Calu3 (cell line): ENCODE data around the gene SPIC. TPM values are rescaled to one million over a fixed set of nuclear protein-coding genes. Genes with fewer than 3 reads are reported as not detected.

Source experiments
- BruUV-seq: library from RNA; stranded (reverse); fragments of 400-500 nt; replicated peaks from 2 replicates; lab custom pipeline; 2021; lab: Mats Ljungman, UMichigan
- CTCF ChIA-PET: fragments of 300-600 bp; sonication (Branson Sonifier 250); formaldehyde crosslinking; loops from one replicate; lab custom pipeline; 2022; ENCODE audit warnings: antibody characterized with exemption; lab: Charles Lee
- DNase-seq: peaks from one replicate; pipeline ENCODE4 v3.0.0; 2022
- H3K27ac Mint-ChIP-seq: one replicate; pipeline ENCODE4 v1.8.0; 2022; ENCODE audit warnings: mixed read lengths; ENCODE audit not compliant: unreplicated experiment
- H3K27me3 Mint-ChIP-seq: one replicate; pipeline ENCODE4 v1.8.0; 2022; ENCODE audit warnings: mixed read lengths; ENCODE audit not compliant: unreplicated experiment
- H3K36me3 Mint-ChIP-seq: one replicate; pipeline ENCODE4 v1.8.0; 2022; ENCODE audit warnings: mild to moderate bottlenecking, moderate library complexity, mixed read lengths; ENCODE audit not compliant: insufficient read depth, unreplicated experiment
- H3K4me1 Mint-ChIP-seq: one replicate; pipeline ENCODE4 v1.8.0; 2022; ENCODE audit warnings: mild to moderate bottlenecking, low read depth, mixed read lengths; ENCODE audit not compliant: unreplicated experiment
- H3K4me3 Mint-ChIP-seq: one replicate; pipeline ENCODE4 v1.8.0; 2022; ENCODE audit warnings: mild to moderate bottlenecking, low read depth, moderate library complexity, mixed read lengths; ENCODE audit not compliant: unreplicated experiment
- H3K9me3 Mint-ChIP-seq: one replicate; pipeline ENCODE4 v1.8.0; 2022; ENCODE audit warnings: low read depth, mixed read lengths; ENCODE audit not compliant: unreplicated experiment
- intact Hi-C: fragments of 100-400 bp; cut with micrococcal nuclease; formaldehyde crosslinking; loops from one replicate; pipeline ENCODE4 v1.10.0; 2022; ENCODE audit not compliant: unreplicated experiment
- total RNA-seq: library from RNA; stranded (reverse); gene quantifications from 2 replicates; pipeline ENCODE4 v1.2.3, GENCODE V29; 2022
- TF ChIP-seq, protein P1 (sequence below): fragments of 200-600 bp; IDR thresholded peaks from one replicate; pipeline ENCODE4 v1.8.0; 2022; ENCODE audit warnings: antibody characterized with exemption; ENCODE audit not compliant: unreplicated experiment

SPIC gene
- total RNA-seq, 1 experiment from 2014 or later = not detected

DNA sequence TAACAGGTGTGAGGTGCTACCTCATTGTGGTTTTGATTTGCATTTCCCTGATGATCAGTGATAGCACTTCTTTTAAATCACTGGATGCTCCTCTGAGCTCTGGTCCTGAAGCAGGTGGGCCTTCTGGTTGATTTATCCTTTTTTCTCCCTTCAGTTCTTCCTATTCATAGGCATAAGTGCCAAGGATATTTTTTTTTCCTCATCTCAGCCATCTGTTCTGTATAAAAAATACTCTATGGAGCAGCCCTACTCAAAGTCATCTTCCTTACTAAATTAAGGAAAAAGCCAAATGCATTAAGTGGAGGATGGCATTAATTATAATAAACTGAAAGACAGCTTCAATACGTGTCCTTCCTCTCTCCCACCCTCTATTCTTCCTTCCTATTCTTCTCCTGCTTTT, 18.4 kb downstream of the SPIC start:
- no peaks in the 10 kb centered on the region for H3K36me3 Mint-ChIP-seq
- TF ChIP-seq, protein P1, sequence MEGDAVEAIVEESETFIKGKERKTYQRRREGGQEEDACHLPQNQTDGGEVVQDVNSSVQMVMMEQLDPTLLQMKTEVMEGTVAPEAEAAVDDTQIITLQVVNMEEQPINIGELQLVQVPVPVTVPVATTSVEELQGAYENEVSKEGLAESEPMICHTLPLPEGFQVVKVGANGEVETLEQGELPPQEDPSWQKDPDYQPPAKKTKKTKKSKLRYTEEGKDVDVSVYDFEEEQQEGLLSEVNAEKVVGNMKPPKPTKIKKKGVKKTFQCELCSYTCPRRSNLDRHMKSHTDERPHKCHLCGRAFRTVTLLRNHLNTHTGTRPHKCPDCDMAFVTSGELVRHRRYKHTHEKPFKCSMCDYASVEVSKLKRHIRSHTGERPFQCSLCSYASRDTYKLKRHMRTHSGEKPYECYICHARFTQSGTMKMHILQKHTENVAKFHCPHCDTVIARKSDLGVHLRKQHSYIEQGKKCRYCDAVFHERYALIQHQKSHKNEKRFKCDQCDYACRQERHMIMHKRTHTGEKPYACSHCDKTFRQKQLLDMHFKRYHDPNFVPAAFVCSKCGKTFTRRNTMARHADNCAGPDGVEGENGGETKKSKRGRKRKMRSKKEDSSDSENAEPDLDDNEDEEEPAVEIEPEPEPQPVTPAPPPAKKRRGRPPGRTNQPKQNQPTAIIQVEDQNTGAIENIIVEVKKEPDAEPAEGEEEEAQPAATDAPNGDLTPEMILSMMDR = no peak
- BruUV-seq = no TSS peak
- no peaks in the 10 kb centered on the region for H3K9me3 Mint-ChIP-seq
- H3K27ac Mint-ChIP-seq = no peak overlapping the region
- H3K27me3 Mint-ChIP-seq = peaks cover 40% of the 10 kb centered on the region
- no peaks in the 10 kb centered on the region for H3K4me1 Mint-ChIP-seq
- DNase-seq = no peak
- intact Hi-C loops = loop anchor here (5.0 kb wide), 1 partner anchor 334 kb away; no protein-coding TSS in a partner anchor
- CTCF ChIA-PET = no interaction called here
- H3K4me3 Mint-ChIP-seq = no peak overlapping the region

DNA sequence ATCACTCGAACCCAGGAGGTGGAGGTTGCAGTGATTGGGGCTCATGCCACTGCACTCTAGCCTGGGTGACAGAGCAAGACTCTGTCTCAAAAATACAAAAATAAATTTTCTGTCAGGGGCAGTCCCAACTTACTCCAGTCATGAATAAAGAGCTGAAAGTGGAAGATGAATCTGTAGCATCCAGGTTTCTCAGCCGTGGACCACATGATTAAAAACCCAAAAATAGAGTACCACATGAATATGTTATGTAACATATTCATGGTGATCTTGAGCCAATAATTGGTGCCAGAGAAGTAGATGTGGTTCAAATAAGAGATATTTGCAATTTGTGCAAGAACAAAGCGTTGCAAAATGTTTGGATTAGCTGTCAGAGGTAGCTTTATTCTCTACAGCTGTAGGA, 23.1 kb downstream of the SPIC start:
- H3K4me1 Mint-ChIP-seq = peaks cover 10% of the 10 kb centered on the region
- no peaks in the 10 kb centered on the region for H3K36me3 Mint-ChIP-seq
- CTCF ChIA-PET = no interaction called here

DNA sequence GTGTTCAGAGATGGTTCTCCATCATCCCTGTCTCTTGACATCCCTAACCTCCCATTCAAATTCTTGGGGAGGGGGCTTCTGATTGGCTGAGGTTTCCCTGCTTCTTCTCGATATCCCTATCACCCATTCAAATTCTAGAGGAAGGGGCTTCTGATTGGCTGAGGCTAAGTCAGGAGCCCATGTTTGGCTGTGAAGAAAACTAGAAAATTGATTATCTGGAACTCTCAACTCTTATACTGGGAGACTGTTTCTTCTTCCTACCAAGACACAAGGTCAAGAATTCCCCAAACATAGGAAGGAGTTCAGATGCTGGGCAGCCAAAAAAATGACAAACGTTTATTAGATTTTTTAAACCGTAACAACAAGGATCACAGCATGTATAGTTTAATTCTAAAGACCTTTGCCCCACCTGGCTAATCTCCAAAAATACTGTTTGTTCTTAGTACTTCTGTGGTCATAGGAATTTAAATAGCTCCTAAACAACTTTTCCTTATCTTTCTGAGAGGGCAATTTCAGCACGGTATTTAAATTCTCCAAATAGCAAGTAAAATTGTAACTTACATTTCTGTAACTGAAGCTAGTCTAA, 26.4 kb downstream of the SPIC start:
- TF ChIP-seq, protein P1 = no peak
- H3K4me1 Mint-ChIP-seq = peaks cover 10% of the 10 kb centered on the region
- H3K27me3 Mint-ChIP-seq = peaks cover 91% of the 10 kb centered on the region
- no peak overlapping the region for H3K4me3 Mint-ChIP-seq
- DNase-seq = peak; percentile 15
- CTCF ChIA-PET = interaction anchor here (0.5 to 0.8 kb wide), 2 partner anchors 22 to 384 kb away, joined by 3 read pairs; no protein-coding TSS in a partner anchor
- H3K36me3 Mint-ChIP-seq = no peaks in the 10 kb centered on the region
- intact Hi-C loops = no loop called here
- H3K27ac Mint-ChIP-seq = no peak overlapping the region
- no TSS peak for BruUV-seq
- no peaks in the 10 kb centered on the region for H3K9me3 Mint-ChIP-seq

More for the DNA sequence above, 23.1 kb downstream of the SPIC start:
- H3K9me3 Mint-ChIP-seq = no peaks in the 10 kb centered on the region
- H3K27ac Mint-ChIP-seq = no peak overlapping the region
- H3K27me3 Mint-ChIP-seq = peaks cover 80% of the 10 kb centered on the region
- no peak for DNase-seq
- BruUV-seq = no TSS peak
- intact Hi-C loops = no loop called here
- no peak overlapping the region for H3K4me3 Mint-ChIP-seq
- TF ChIP-seq, protein P1 = no peak

DNA sequence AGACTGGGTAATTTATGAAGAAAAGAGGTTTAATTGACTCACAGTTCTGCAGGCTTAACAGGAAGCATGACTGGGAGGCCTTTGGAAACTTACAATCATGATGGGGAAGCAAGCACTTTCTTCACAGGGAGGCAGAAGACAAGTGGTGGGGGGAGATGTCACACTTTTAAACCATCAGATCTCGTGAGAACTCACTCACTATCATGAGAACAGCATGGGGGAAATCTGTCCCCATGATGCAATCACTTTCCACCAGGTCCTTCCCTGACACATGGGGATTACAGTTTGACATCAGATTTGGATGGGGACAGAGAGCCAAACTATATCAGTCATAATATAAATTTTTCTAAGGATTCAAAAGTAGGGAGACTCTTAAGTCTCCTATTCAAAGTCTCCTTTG, 46.0 kb downstream of the SPIC start:
- intact Hi-C loops = no loop called here
- CTCF ChIA-PET = no interaction called here

More for the DNA sequence above, 46.0 kb downstream of the SPIC start:
- H3K36me3 Mint-ChIP-seq = no peaks in the 10 kb centered on the region
- peaks cover 9% of the 10 kb centered on the region for H3K4me1 Mint-ChIP-seq
- H3K4me3 Mint-ChIP-seq = no peak overlapping the region
- no peak overlapping the region for H3K27ac Mint-ChIP-seq
- no TSS peak for BruUV-seq
- peaks cover 17% of the 10 kb centered on the region for H3K27me3 Mint-ChIP-seq
- DNase-seq = no peak
- TF ChIP-seq, protein P1 = no peak
- H3K9me3 Mint-ChIP-seq = no peaks in the 10 kb centered on the region
